Choroid plexus epithelial cell (primary cell): Measurements from ENCODE around the gene TNFAIP8L3.

ENCODE experiments used
- DNase-seq: peaks from one replicate; pipeline ENCODE4 v3.0.0-alpha.2; 2010; ENCODE audit warnings: low read depth
- H3K4me3 ChIP-seq: 2 replicates; pipeline ENCODE4 v1.5.1; 2011; ENCODE audit warnings: low read depth, mild to moderate bottlenecking, control low read depth, low read length, moderate library complexity
- TF ChIP-seq, protein P1 (sequence below): conservative IDR thresholded peaks from 2 replicates; pipeline ENCODE4 v1.5.1; 2011; ENCODE audit warnings: low read depth, mild to moderate bottlenecking, control low read depth, inconsistent platforms, low read length, moderate library complexity

The TNFAIP8L3 gene

DNA sequence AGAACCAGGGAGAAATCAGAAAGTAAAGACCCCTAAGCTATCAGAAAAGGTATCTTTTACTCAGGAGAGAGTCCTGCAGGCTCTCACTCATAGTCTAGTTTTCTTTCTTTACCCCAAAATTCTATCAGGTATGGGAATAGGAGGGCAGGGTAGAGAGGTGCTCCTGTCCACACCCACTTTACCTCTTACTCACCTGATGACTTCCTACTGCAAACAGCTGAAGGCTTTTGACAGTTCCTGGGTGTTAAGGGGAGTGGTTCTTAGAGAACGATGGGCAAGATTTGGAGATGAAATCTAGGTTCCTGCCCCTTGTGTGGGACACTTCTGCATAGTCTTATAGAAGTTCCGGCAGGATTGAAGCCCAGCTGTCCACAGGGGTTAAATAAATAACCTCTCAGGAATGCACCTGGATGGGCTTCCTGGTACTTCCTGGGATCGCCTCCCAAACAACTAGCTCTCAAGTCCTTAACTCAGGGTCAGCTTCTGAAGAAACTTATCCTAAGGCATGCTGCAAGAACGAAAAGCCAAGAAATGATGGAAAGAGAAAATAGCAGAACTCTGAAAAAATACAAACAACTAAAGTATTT is 10.8 kb upstream of the TNFAIP8L3 start:
- DNase-seq = no peak
- no peak overlapping the region for H3K4me3 ChIP-seq
- TF ChIP-seq, protein P1, sequence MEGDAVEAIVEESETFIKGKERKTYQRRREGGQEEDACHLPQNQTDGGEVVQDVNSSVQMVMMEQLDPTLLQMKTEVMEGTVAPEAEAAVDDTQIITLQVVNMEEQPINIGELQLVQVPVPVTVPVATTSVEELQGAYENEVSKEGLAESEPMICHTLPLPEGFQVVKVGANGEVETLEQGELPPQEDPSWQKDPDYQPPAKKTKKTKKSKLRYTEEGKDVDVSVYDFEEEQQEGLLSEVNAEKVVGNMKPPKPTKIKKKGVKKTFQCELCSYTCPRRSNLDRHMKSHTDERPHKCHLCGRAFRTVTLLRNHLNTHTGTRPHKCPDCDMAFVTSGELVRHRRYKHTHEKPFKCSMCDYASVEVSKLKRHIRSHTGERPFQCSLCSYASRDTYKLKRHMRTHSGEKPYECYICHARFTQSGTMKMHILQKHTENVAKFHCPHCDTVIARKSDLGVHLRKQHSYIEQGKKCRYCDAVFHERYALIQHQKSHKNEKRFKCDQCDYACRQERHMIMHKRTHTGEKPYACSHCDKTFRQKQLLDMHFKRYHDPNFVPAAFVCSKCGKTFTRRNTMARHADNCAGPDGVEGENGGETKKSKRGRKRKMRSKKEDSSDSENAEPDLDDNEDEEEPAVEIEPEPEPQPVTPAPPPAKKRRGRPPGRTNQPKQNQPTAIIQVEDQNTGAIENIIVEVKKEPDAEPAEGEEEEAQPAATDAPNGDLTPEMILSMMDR = no peak

DNA sequence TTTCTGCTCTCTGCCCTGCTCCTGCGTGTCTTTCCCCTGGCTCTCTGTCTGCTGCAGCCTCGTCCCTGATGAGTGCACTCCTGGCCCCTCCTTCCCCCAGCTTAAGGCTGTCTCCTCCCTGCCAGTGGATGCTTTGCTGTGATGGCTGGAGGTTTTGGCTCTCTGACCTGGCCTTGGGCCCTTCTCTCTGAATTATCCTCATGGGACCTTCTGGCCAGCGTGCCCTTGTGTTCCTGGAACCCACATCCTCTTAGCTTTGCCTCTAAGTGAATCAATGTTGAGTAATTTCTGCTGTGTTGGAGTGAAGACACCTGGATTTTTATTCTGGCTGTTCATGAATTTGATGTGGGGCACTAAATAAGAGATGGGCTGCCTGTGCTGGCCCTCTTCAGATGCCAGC is 9.8 kb upstream of the TNFAIP8L3 start:
- TF ChIP-seq, protein P1 = no peak
- DNase-seq = no peak
- H3K4me3 ChIP-seq = no peak overlapping the region

DNA sequence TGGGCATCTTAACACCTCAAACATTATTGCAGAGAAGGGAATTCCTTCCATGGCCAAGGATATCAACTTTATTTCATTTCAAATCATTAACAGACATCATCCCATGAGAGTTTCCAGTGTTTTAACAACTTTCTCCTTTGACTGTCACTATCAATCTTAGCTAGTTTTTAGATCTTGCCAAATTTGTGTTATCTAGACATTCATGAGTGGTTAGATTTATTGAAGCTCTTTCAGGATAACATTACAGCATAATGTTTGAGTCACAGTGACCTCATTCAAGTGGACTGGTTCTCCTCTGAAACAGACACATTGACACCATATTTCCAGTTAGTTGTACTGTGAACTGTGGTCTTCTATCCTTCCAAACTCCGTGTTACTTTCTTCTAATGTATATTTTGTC is 8.6 kb upstream of the TNFAIP8L3 start:
- no peak for DNase-seq
- TF ChIP-seq, protein P1 = no peak
- no peak overlapping the region for H3K4me3 ChIP-seq

DNA sequence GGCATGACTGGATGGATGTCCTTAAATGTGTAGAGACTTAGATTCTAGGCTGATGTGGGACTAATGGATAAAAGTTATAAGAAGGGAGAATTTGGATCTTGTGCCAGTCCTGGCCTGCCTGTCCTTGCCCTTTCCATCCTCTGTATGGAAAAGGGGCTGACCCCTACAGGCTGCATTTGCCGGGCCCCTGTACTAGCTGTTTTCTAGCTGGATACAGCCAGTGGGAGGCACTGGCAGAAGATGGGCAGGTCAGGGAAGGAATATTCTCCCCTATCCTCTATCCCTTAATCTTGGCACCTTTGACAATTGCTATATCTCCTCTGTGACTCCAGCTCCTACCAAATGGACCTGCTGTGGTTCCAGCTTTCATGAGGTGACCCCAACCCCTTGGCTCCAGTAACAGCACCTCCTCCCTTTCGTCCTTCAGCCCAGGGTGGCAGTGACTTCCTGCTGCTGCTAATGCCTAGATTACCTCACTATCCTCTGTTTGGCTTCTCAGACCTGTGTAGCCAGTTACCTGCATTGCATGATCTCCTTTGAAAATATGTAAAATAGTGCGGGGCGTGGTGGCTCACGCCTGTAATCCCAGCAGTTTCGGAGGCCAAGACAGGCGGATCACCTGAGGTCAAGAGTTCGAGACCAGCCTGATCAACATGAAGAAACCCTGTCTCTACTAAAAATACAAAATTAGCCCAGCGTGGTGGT is 6.2 kb upstream of the TNFAIP8L3 start:
- TF ChIP-seq, protein P1 = no peak
- H3K4me3 ChIP-seq = no peak overlapping the region
- DNase-seq = no peak

DNA sequence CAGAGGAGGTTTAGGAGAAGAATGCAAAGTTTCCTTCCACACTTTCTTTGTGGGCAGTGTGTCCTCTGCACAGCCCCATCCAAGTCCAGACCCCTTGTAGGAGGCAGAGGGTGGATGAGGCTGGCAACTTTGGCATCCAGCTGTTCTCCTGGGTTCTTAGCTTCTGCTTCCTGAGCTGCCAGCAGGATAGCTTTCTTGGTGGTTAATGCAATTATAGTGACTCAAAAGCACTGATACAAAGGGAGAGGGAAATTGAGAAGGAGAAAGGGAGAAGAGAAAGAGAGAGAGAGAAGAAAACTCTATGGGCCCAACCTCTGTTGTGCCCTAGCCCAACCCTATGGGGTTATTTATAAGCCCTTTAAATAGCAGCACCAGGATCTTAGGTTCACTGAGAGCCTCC is 4.5 kb upstream of the TNFAIP8L3 start:
- DNase-seq = no peak
- TF ChIP-seq, protein P1 = no peak
- H3K4me3 ChIP-seq = no peak overlapping the region

DNA sequence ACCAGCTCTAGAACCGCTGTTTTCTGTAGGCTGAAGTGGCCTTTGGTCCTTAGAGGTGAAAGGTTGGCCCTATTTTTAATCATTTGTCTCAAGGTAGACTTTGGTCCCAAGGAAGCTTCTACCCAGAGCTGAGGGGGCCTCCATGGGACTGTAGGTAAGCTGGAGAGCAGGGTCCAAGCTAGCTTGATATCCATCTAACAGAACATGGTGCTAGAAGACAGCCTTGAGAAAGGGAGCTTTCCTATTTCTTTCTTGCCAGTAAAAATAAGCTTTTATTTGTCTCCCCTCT is 3.6 kb upstream of the TNFAIP8L3 start:
- no peak overlapping the region for H3K4me3 ChIP-seq
- TF ChIP-seq, protein P1 = no peak
- no peak for DNase-seq
